Panc1 (cell line): ENCODE results near the gene FIZ1. TPM values are rescaled to one million over a fixed set of nuclear protein-coding genes. Genes with fewer than 3 reads are reported as not detected.

ENCODE experiments used
- ATAC-seq: fragments of 200-7000 bp; cut with Tn5 transposase; 2 replicates; pipeline ENCODE4 v1.9.1; 2020; ENCODE audit warnings: mild to moderate bottlenecking, moderate library complexity
- BruUV-seq: library from RNA; stranded (reverse); fragments of 400-500 nt; replicated peaks from 2 replicates; lab custom pipeline; 2021; lab: Mats Ljungman, UMichigan
- CTCF ChIA-PET: fragments of 300-600 bp; sonication (Branson Sonifier 250); formaldehyde crosslinking; loops from one replicate; lab custom pipeline; 2022; ENCODE audit warnings: antibody characterized with exemption; lab: Charles Lee
- POLR2A ChIA-PET: fragments of 300-600 bp; sonication (Branson Sonifier 250); formaldehyde crosslinking; loops from one replicate; lab custom pipeline; 2022; ENCODE audit warnings: antibody characterized with exemption; lab: Charles Lee
- DNase-seq: peaks from one replicate; pipeline ENCODE4 v3.0.0-alpha.2; 2010; ENCODE audit warnings: low read depth, low spot score
- H3K27ac ChIP-seq: 2 replicates; pipeline ENCODE4 v1.5.1; 2011; ENCODE audit warnings: mild to moderate bottlenecking, low read length, inconsistent platforms
- H3K27me3 ChIP-seq: fragments of 200-500 bp; sonication (Bioruptor generic); 2 replicates; pipeline ENCODE4 v1.6.0; 2014; ENCODE audit warnings: low read length, inconsistent platforms; ENCODE audit not compliant: control insufficient read depth, insufficient read depth
- H3K36me3 ChIP-seq: fragments of 200-500 bp; sonication (Bioruptor generic); 2 replicates; pipeline ENCODE4 v1.5.1; 2014; ENCODE audit warnings: inconsistent platforms, mild to moderate bottlenecking, low read length, moderate library complexity; ENCODE audit not compliant: control insufficient read depth, insufficient read depth
- H3K4me1 ChIP-seq: 2 replicates; pipeline ENCODE4 v1.5.1; 2011; ENCODE audit warnings: inconsistent platforms, mild to moderate bottlenecking, low read length, moderate library complexity; ENCODE audit not compliant: control insufficient read depth, insufficient read depth
- H3K4me3 ChIP-seq, 2 experiments: 2 replicates each; pipeline ENCODE4 v1.5.1; 2011 to 2012; ENCODE audit warnings: low read depth in 2 of 2, low read length in 2 of 2, mild to moderate bottlenecking in 2 of 2, inconsistent platforms in 1 of 2, moderate library complexity in 1 of 2
- H3K9me3 ChIP-seq: fragments of 200-500 bp; sonication (Bioruptor generic); 2 replicates; pipeline ENCODE4 v1.5.1; 2014; ENCODE audit warnings: low read depth, mild to moderate bottlenecking, inconsistent platforms, low read length, moderate library complexity; ENCODE audit not compliant: control insufficient read depth, insufficient read depth
- CTCF ChIP-seq: fragments of 450-650 bp; IDR thresholded peaks from 2 replicates; pipeline ENCODE4 v1.5.1; 2017; ENCODE audit warnings: mild to moderate bottlenecking
- POLR2AphosphoS5 ChIP-seq: IDR thresholded peaks from 2 replicates; pipeline ENCODE4 v1.6.1; 2012; ENCODE audit warnings: mild to moderate bottlenecking, low read depth, low read length, moderate library complexity
- REST ChIP-seq, 2 experiments: IDR thresholded peaks; 2 replicates each; pipeline ENCODE4 v1.6.1; 2011 to 2012; ENCODE audit warnings: low read depth in 2 of 2, control low read depth in 1 of 2, low read length in 1 of 2, mild to moderate bottlenecking in 1 of 2, moderate library complexity in 1 of 2; ENCODE audit not compliant: insufficient read depth in 1 of 2
- SIN3A ChIP-seq: IDR thresholded peaks from 2 replicates; pipeline ENCODE4 v1.6.1; 2012; ENCODE audit warnings: low read depth, mild to moderate bottlenecking, low read length, moderate library complexity, borderline replicate concordance; ENCODE audit not compliant: insufficient read depth
- TCF7L2 ChIP-seq: IDR thresholded peaks from 2 replicates; pipeline ENCODE4 v1.6.1; 2011; ENCODE audit warnings: mild to moderate bottlenecking, low read depth, low read length, inconsistent platforms
- in situ Hi-C: cut with HindIII; loops from 2 replicates; pipeline ENCODE4 v1.10.0; 2016; ENCODE audit warnings: low sequenced_read_pairs, low pct_unique_long_range_greater_than_20kb
- intact Hi-C: fragments of 100-400 bp; cut with micrococcal nuclease; formaldehyde crosslinking; loops from one replicate; pipeline ENCODE4 v1.10.0; 2022; ENCODE audit not compliant: unreplicated experiment
- total RNA-seq: library from RNA; stranded (reverse); gene quantifications from one replicate; pipeline ENCODE4 v1.2.1, GENCODE V29; 2021; ENCODE audit not compliant: unreplicated experiment

Gene FIZ1
- total RNA-seq, 1 experiment from 2014 or later = 28.5 TPM

GRCh38 chr19:55588738-55589137 is 10.6 kb downstream of the FIZ1 start:
- DNase-seq = no peak
- no TSS peak for BruUV-seq
- H3K27ac ChIP-seq = no peak overlapping the region
- peaks cover 10% of the 10 kb centered on the region for H3K4me1 ChIP-seq
- H3K27me3 ChIP-seq = no peaks in the 10 kb centered on the region
- in situ Hi-C loops (no loop called here), intact Hi-C loops (no loop called here)
- no peaks in the 10 kb centered on the region for H3K9me3 ChIP-seq
- POLR2A ChIA-PET = no interaction called here
- H3K36me3 ChIP-seq = no peaks in the 10 kb centered on the region
- ATAC-seq = no peak
- no peak overlapping the region for H3K4me3 ChIP-seq
- TF ChIP-seq POLR2AphosphoS5 = no peak
- no peak for TF ChIP-seq SIN3A
- TF ChIP-seq REST (IDR thresholded peaks at IDR 0.05; ENCODE audit: insufficient read depth in 1 of 2, low read depth in 2 of 2, low read length in 1 of 2) = no peak
- TF ChIP-seq TCF7L2 = no peak
- no peak for TF ChIP-seq CTCF
- CTCF ChIA-PET = no interaction called here

- intact Hi-C loops (no loop called here), in situ Hi-C loops (no loop called here)
- ATAC-seq = peak; percentile 91
- ChIA-PET POLR2A (interaction anchor here (0.5 kb wide), 1 partner anchor 118 kb away, joined by 4 read pairs; no protein-coding TSS in a partner anchor), CTCF (interaction anchor here (0.6 kb wide), 1 partner anchor 81 kb away, joined by 3 read pairs; no protein-coding TSS in a partner anchor)
- H3K27ac ChIP-seq = peak overlapping the region; percentile 52
- no peaks in the 10 kb centered on the region for H3K9me3 ChIP-seq
- H3K4me3 ChIP-seq = peak overlapping the region; percentile 51 to 79
- BruUV-seq = no TSS peak
- TF ChIP-seq POLR2AphosphoS5 = peak; percentile 54; the same call in 1 of the 2 replicates
- TF ChIP-seq TCF7L2 = 0 out of 2 replicates have a peak, but pooled peaks have one; percentile 23
- TF ChIP-seq SIN3A = 0 out of 2 replicates have a peak, but pooled peaks have one; percentile 37
- TF ChIP-seq REST (IDR thresholded peaks at IDR 0.05; ENCODE audit: insufficient read depth in 1 of 2, low read depth in 2 of 2, low read length in 1 of 2) = 0 out of 4 replicates have a peak, but pooled peaks of 1 of the 2 experiments have one; percentile 29
- TF ChIP-seq CTCF = no peak
- no peaks in the 10 kb centered on the region for H3K36me3 ChIP-seq
- H3K4me1 ChIP-seq = peaks cover 12% of the 10 kb centered on the region
- peak; percentile 67 for DNase-seq
- H3K27me3 ChIP-seq = no peaks in the 10 kb centered on the region
These were observed 12.2 kb downstream of the FIZ1 start for GRCh38 chr19:55586976-55587668.
